ENCODE measurements around the gene MYBL2. TPM values are rescaled to one million over a fixed set of nuclear protein-coding genes. Genes with fewer than 3 reads are reported as not detected.

Gene MYBL2
- total RNA-seq, 4 donors from 2014 or later: 0.19 to 2.3 TPM; not detected in 2

DNA sequence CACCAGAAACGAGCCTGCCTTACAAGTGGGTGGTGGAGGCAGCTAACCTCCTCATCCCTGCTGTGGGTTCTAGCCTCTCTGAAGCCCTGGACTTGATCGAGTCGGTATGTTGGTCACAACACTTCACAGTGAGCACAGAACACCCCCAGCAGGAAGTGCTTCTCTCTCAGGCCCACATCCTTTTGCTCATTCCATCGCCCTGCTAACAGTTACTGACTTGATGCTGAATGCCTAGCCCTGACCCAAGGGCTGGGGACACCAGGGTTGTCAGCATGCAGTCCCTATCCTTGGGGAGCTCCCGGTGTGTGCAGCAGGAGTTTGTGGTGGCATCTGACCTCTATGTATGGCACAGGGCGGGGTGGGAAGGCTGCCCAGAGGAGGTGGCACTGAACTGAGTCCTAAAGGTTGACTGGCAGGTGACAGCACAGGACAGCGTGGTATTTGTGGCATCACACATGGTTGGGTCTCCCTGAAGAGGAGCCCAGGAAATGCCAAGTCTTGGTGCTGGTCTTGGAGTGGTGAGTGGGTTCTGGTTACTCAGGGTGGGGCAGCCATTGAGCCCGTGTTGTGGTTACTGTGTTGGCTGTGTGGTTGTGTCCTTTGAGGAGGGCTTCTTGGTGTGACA lies 33.1 kb downstream of the MYBL2 start:
- no peak for DNase-seq (ENCODE audit: low spot score)
- TF ChIP-seq, protein P1, sequence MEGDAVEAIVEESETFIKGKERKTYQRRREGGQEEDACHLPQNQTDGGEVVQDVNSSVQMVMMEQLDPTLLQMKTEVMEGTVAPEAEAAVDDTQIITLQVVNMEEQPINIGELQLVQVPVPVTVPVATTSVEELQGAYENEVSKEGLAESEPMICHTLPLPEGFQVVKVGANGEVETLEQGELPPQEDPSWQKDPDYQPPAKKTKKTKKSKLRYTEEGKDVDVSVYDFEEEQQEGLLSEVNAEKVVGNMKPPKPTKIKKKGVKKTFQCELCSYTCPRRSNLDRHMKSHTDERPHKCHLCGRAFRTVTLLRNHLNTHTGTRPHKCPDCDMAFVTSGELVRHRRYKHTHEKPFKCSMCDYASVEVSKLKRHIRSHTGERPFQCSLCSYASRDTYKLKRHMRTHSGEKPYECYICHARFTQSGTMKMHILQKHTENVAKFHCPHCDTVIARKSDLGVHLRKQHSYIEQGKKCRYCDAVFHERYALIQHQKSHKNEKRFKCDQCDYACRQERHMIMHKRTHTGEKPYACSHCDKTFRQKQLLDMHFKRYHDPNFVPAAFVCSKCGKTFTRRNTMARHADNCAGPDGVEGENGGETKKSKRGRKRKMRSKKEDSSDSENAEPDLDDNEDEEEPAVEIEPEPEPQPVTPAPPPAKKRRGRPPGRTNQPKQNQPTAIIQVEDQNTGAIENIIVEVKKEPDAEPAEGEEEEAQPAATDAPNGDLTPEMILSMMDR (IDR thresholded peaks at IDR 0.05): no peak
- no peak for ATAC-seq (ENCODE audit: low FRiP score)

DNA sequence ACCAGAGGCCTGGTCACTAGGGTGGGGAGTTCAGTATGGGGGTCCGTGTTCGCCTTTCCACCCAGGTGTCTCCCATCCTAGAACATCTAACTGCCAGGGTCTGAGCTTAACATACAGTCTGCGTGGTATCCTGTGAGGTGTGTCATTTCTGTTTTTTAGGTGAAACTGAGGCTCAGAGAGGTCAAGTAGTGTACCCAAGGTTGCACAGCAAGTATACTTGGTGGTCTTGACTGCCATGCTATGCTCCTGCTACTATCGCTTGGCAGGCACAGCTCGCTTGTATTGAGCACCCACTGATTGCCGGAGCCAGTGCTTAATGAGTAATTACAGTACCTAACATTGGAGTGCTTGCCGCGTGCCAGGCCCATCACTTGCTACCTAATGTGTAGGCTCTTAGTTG lies 33.7 kb downstream of the MYBL2 start:
- DNase-seq (ENCODE audit: low spot score): no peak
- no peak for ATAC-seq (ENCODE audit: low FRiP score)
- TF ChIP-seq, protein P1 (IDR thresholded peaks at IDR 0.05): no peak

DNA sequence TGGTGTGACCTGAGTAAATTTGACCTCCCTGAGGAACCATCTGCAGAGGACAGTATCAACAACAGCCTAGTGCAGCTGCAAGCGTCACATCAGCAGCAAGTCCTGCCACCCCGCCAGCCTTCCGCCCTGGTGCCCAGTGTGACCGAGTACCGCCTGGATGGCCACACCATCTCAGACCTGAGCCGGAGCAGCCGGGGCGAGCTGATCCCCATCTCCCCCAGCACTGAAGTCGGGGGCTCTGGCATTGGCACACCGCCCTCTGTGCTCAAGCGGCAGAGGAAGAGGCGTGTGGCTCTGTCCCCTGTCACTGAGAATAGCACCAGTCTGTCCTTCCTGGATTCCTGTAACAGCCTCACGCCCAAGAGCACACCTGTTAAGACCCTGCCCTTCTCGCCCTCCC lies 35.6 kb downstream of the MYBL2 start:
- DNase-seq (ENCODE audit: low spot score): no peak
- no peak for ATAC-seq (ENCODE audit: low FRiP score)
- TF ChIP-seq, protein P1 (IDR thresholded peaks at IDR 0.05): no peak

DNA sequence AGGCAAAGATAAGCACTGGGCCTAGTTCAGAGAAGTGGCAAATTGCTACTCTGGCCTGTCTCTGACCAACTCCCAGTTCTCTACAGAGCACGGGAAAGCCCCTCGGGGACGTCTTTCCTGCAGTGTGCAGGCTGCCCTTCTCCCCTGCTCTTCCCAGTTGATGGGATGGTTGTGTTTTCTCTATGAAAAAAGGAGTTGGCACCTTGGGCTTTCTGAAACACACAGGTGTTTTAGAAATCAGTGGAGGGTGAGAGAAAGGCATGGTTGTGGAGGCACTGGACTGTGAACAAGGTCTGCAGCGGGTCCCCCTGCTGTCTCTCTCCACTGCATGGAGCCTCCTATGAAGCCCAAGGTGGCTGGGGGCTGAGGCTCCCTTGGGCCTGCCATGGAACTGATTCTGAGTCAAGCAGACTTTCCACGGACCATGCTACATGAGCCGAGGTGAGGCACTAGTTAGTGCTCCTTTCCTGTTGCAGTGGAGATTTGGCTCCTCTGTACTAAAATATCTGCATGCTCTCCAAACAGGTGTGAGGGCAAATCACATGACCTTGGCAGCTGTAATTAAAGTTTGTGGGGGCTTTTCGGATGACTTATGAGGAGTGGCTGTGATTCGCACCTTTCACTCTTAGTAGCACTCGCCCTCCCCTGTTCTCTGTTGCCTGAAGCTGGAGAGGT lies 43.6 kb downstream of the MYBL2 start:
- DNase-seq (ENCODE audit: low spot score) (no peak), ATAC-seq (ENCODE audit: low FRiP score) (no peak)
- TF ChIP-seq, protein P1 (IDR thresholded peaks at IDR 0.05): no peak

DNA sequence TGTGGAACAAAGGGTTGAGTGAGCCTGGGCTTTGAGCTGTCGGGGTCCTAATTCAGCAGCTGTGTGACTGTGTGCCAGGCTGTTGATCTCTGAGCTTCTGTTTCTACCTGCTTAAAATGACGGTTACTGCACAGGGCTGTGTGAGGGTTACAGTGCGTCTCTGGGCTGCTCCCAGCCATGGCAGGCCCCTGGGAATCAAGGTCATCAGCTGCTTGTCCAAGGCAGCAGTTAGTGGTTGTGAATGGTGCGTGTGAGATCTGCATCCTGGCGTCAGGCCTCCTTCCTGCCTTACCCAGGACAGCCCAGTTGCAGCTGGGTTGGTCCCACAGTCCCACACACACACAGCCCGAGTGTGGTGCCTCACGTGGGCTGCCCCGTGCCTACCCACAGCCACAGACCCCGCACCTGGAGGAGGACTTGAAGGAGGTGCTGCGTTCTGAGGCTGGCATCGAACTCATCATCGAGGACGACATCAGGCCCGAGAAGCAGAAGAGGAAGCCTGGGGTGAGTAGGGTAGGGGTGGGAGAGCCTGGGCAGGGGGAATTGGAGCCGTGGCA lies 44.3 kb downstream of the MYBL2 start:
- TF ChIP-seq, protein P1 (IDR thresholded peaks at IDR 0.05): no peak
- no peak for ATAC-seq (ENCODE audit: low FRiP score)
- no peak for DNase-seq (ENCODE audit: low spot score)

DNA sequence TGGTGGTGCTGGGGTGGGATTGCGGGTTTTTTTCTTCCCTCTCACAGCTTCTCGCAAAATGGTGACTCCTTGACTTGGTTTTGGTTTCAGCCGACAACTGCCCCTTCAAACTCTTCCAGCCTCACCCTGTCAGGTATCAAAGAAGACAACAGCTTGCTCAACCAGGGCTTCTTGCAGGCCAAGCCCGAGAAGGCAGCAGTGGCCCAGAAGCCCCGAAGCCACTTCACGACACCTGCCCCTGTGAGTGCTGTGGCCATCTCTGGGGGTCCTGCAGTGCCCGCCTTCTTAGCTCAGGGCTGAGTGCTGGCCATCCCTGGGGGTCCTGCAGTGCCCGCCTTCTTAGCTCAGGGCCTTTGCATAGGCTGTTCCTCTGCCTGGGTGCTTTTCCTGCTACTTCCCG lies 48.1 kb downstream of the MYBL2 start:
- TF ChIP-seq, protein P1 (IDR thresholded peaks at IDR 0.05): no peak
- DNase-seq (ENCODE audit: low spot score): no peak
- ATAC-seq (ENCODE audit: low FRiP score): no peak

DNA sequence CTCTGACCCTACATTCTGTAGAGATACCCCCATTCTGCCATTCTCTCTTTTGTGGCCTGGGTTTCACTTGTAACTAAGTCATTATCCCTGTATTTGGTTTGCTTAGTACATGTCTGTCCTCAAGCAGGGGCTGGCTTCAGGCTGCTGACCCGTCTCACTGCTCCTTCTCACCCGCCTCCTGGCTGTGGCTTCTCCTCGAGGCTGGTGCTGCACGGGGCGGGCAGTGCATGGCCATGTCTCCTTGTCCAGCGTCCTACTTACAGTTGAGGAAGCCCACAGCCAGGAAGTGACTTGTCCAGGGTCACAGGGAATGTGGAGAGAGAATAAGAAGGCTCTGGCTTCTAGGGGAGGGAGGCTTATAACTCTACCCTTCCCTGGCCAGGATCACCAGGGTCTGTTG lies 48.6 kb downstream of the MYBL2 start:
- TF ChIP-seq, protein P1 (IDR thresholded peaks at IDR 0.05): no peak
- ATAC-seq (ENCODE audit: low FRiP score): no peak
- no peak for DNase-seq (ENCODE audit: low spot score)

Measured in omental fat pad (tissue), 4 donors.